Measurements from ENCODE around the gene ABCA13. TPM values are rescaled to one million over a fixed set of nuclear protein-coding genes. Genes with fewer than 3 reads are reported as not detected.

ABCA13 gene
- polyA plus RNA-seq, 1 of the 3 experiments (the other 2 are of a cell fraction) = not detected

- H3K4me3 ChIP-seq (ENCODE audit: low read depth in 2 of 2, low read length in 1 of 2) = no peak overlapping the region
- H3K79me2 ChIP-seq (ENCODE audit: insufficient read depth) = no peaks in the 10 kb centered on the region
- WGBS (ENCODE audit: low lambda C conversion rate) = 0% methylated on average over 2 of the region's 2 CpGs
- no peak overlapping the region for H3K4me2 ChIP-seq
- H3K27ac ChIP-seq (ENCODE audit: low read depth in 2 of 2, low read length in 1 of 2) = no peak overlapping the region
- no peak overlapping the region for H2AFZ ChIP-seq (ENCODE audit: low read depth)
- no peaks in the 10 kb centered on the region for H3K36me3 ChIP-seq (replicated peaks in 1 of 2; ENCODE audit: control insufficient read depth in 1 of 2, insufficient read depth in 2 of 2, low read length in 1 of 2)
- DNase-seq = no peak
- no peaks in the 10 kb centered on the region for H3K9me2 ChIP-seq
- ChIA-PET CTCF (no interaction called here), POLR2A (no interaction called here)
- H4K20me1 ChIP-seq (ENCODE audit: insufficient read depth) = no peaks in the 10 kb centered on the region
- no peak overlapping the region for H3K9ac ChIP-seq
- no peaks in the 10 kb centered on the region for H3K4me1 ChIP-seq (ENCODE audit: control insufficient read depth in 1 of 2, insufficient read depth in 2 of 2, low read depth in 1 of 2, low read length in 1 of 2)
- H3K27me3 ChIP-seq (ENCODE audit: insufficient read depth) = peaks cover 12% of the 10 kb centered on the region; the same call in 1 of the 2 replicates
- no peaks in the 10 kb centered on the region for H3K9me3 ChIP-seq
- H3F3A ChIP-seq (replicated peaks; ENCODE audit: insufficient read depth) = no peaks in the 10 kb centered on the region
- no peak for TF ChIP-seq TEAD4 (IDR thresholded peaks at IDR 0.05; ENCODE audit: borderline replicate concordance, insufficient read depth)
- no peak for TF ChIP-seq CHD2 (IDR thresholded peaks at IDR 0.05; ENCODE audit: low read length, partially characterized antibody)
- no peak for TF ChIP-seq RFX5 (IDR thresholded peaks at IDR 0.05; ENCODE audit: low read length)
- no peak for TF ChIP-seq FOXJ3 (CRISPR knock-in tag; IDR thresholded peaks at IDR 0.05)
- TF ChIP-seq FOXM1 (IDR thresholded peaks at IDR 0.05; ENCODE audit: low read depth) = no peak
- TF ChIP-seq NRF1 (IDR thresholded peaks at IDR 0.05; ENCODE audit: low read depth, low read length) = no peak
Measured at GRCh38 chr7:48518092-48518491, 346.8 kb downstream of the ABCA13 start.

GRCh38 chr7:48522692-48523091 is 351.4 kb downstream of the ABCA13 start:
- TF ChIP-seq NRF1 (IDR thresholded peaks at IDR 0.05; ENCODE audit: low read depth, low read length) (no peak), REST (IDR thresholded peaks at IDR 0.05; ENCODE audit: low read depth, low read length) (no peak), TEAD4 (IDR thresholded peaks at IDR 0.05; ENCODE audit: borderline replicate concordance, insufficient read depth) (no peak), RCOR1 (IDR thresholded peaks at IDR 0.05; ENCODE audit: low read length) (no peak), MXI1 (IDR thresholded peaks at IDR 0.05; ENCODE audit: low read depth, low read length) (no peak), RAD21 (IDR thresholded peaks at IDR 0.05; ENCODE audit: low read length) (no peak), CHD2 (IDR thresholded peaks at IDR 0.05; ENCODE audit: low read length, partially characterized antibody) (no peak), TCF12 (IDR thresholded peaks at IDR 0.05) (no peak), FOSL2 (IDR thresholded peaks at IDR 0.05; ENCODE audit: borderline replicate concordance, low read depth) (no peak), YY1 (IDR thresholded peaks at IDR 0.05; ENCODE audit: low read depth) (no peak)
- TF ChIP-seq, protein P1, sequence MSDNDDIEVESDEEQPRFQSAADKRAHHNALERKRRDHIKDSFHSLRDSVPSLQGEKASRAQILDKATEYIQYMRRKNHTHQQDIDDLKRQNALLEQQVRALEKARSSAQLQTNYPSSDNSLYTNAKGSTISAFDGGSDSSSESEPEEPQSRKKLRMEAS (IDR thresholded peaks at IDR 0.05; ENCODE audit: low read depth) = no peak
- TF ChIP-seq, protein P2, sequence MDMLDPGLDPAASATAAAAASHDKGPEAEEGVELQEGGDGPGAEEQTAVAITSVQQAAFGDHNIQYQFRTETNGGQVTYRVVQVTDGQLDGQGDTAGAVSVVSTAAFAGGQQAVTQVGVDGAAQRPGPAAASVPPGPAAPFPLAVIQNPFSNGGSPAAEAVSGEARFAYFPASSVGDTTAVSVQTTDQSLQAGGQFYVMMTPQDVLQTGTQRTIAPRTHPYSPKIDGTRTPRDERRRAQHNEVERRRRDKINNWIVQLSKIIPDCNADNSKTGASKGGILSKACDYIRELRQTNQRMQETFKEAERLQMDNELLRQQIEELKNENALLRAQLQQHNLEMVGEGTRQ (IDR thresholded peaks at IDR 0.05; ENCODE audit: borderline replicate concordance, low read depth, low read length) = no peak
- DNase-seq = no peak
- no peak overlapping the region for H3K4me3 ChIP-seq (ENCODE audit: low read depth in 2 of 2, low read length in 1 of 2)
- no peak overlapping the region for H3K27ac ChIP-seq (ENCODE audit: low read depth in 2 of 2, low read length in 1 of 2)
- H3K4me2 ChIP-seq = no peak overlapping the region
- H4K20me1 ChIP-seq (ENCODE audit: insufficient read depth) = no peaks in the 10 kb centered on the region
- no peaks in the 10 kb centered on the region for H3K9me2 ChIP-seq
- H3K9ac ChIP-seq = no peak overlapping the region
- CTCF ChIA-PET = interaction anchor here (1.6 kb wide), 1 partner anchor 15 kb away, joined by 4 read pairs; no protein-coding TSS in a partner anchor
- no peaks in the 10 kb centered on the region for H3K79me2 ChIP-seq (ENCODE audit: insufficient read depth)
- no peak overlapping the region for H2AFZ ChIP-seq (ENCODE audit: low read depth)
- no peaks in the 10 kb centered on the region for H3K9me3 ChIP-seq
- no peaks in the 10 kb centered on the region for H3K36me3 ChIP-seq (replicated peaks in 1 of 2; ENCODE audit: control insufficient read depth in 1 of 2, insufficient read depth in 2 of 2, low read length in 1 of 2)
- no peaks in the 10 kb centered on the region for H3F3A ChIP-seq (replicated peaks; ENCODE audit: insufficient read depth)
- POLR2A ChIA-PET = no interaction called here
- no peaks in the 10 kb centered on the region for H3K4me1 ChIP-seq (ENCODE audit: control insufficient read depth in 1 of 2, insufficient read depth in 2 of 2, low read depth in 1 of 2, low read length in 1 of 2)
- no peaks in the 10 kb centered on the region for H3K27me3 ChIP-seq (ENCODE audit: insufficient read depth)
